ENCODE measurements around the gene KCNJ9. TPM values are rescaled to one million over a fixed set of nuclear protein-coding genes. Genes with fewer than 3 reads are reported as not detected.

Gene KCNJ9
- total RNA-seq, 1 donor = not detected

DNA sequence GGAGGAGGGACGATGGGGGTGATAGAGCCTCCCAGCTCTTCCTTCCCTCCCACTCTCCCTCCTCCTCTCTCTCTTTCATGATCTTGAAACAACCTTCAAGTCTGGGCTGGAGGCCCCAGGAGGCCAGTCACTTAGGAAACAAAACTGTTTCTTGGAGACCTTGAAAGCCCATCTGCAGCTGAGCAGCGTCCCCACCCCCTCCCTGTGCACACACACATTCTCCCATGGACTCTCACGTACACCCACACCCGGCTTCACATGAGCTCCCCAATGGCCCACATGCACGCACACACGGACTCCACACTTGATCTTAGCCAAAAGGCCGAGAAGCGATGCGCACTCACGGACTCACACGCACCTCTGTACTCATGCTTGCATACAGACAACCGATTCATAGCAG lies 31.0 kb downstream of the KCNJ9 start:
- no peaks in the 10 kb centered on the region for H3K4me1 ChIP-seq (ENCODE audit: insufficient read depth, low read length)
- peaks cover 18% of the 10 kb centered on the region for H3K27me3 ChIP-seq (ENCODE audit: insufficient read depth, low read length)
- H3K4me2 ChIP-seq (ENCODE audit: insufficient read depth, low read length) = no peak overlapping the region
- H3K27ac ChIP-seq (ENCODE audit: low read depth, low read length) = no peak overlapping the region
- H4K20me1 ChIP-seq (ENCODE audit: insufficient read depth, low read length) = no peaks in the 10 kb centered on the region
- H2AFZ ChIP-seq (ENCODE audit: low read length) = no peak overlapping the region
- no peaks in the 10 kb centered on the region for H3K9me3 ChIP-seq (ENCODE audit: low read depth, low read length)
- H3K79me2 ChIP-seq (ENCODE audit: insufficient read depth, low read length) = no peaks in the 10 kb centered on the region
- H3K4me3 ChIP-seq (ENCODE audit: insufficient read depth, low read length) = no peak overlapping the region
- H3K36me3 ChIP-seq (ENCODE audit: insufficient read depth, low read length) = no peaks in the 10 kb centered on the region
- TF ChIP-seq, protein P1, sequence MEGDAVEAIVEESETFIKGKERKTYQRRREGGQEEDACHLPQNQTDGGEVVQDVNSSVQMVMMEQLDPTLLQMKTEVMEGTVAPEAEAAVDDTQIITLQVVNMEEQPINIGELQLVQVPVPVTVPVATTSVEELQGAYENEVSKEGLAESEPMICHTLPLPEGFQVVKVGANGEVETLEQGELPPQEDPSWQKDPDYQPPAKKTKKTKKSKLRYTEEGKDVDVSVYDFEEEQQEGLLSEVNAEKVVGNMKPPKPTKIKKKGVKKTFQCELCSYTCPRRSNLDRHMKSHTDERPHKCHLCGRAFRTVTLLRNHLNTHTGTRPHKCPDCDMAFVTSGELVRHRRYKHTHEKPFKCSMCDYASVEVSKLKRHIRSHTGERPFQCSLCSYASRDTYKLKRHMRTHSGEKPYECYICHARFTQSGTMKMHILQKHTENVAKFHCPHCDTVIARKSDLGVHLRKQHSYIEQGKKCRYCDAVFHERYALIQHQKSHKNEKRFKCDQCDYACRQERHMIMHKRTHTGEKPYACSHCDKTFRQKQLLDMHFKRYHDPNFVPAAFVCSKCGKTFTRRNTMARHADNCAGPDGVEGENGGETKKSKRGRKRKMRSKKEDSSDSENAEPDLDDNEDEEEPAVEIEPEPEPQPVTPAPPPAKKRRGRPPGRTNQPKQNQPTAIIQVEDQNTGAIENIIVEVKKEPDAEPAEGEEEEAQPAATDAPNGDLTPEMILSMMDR (IDR thresholded peaks at IDR 0.05; ENCODE audit: extremely low read depth, low read depth, low read length) = no peak
- DNase-seq (ENCODE audit: insufficient read length, low spot score, missing footprints) = peak; percentile 54

DNA sequence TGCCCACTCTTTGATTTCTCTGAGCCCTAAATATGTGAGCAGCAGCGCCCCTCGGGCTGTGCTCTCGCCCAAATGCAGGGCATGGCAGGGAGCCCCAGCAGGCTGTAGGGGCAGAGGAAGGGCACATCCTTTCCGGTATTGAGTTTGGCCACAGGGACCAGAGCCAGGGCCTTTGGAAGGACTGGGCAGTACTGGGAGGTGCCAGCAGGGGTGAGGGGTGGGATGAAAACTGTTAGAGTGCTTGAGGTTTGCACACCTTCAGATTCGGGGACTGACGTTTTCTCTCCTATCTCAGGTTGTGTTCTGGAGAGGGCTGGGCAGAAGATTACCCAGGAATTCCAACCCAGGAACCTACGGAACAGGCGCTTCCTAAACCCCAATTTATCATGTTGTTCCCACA lies 32.1 kb downstream of the KCNJ9 start:
- Histone ChIP-seq H3K79me2 (ENCODE audit: insufficient read depth, low read length) (no peaks in the 10 kb centered on the region), H3K4me2 (ENCODE audit: insufficient read depth, low read length) (no peak overlapping the region), H3K4me1 (ENCODE audit: insufficient read depth, low read length) (no peaks in the 10 kb centered on the region), H3K4me3 (ENCODE audit: insufficient read depth, low read length) (no peak overlapping the region), H3K27ac (ENCODE audit: low read depth, low read length) (no peak overlapping the region), H2AFZ (ENCODE audit: low read length) (no peak overlapping the region), H3K36me3 (ENCODE audit: insufficient read depth, low read length) (no peaks in the 10 kb centered on the region), H4K20me1 (ENCODE audit: insufficient read depth, low read length) (no peaks in the 10 kb centered on the region), H3K9me3 (ENCODE audit: low read depth, low read length) (no peaks in the 10 kb centered on the region), H3K27me3 (ENCODE audit: insufficient read depth, low read length) (peaks cover 23% of the 10 kb centered on the region)
- no peak for DNase-seq (ENCODE audit: insufficient read length, low spot score, missing footprints)
- TF ChIP-seq, protein P1 (IDR thresholded peaks at IDR 0.05; ENCODE audit: extremely low read depth, low read depth, low read length) = peak; percentile 8

DNA sequence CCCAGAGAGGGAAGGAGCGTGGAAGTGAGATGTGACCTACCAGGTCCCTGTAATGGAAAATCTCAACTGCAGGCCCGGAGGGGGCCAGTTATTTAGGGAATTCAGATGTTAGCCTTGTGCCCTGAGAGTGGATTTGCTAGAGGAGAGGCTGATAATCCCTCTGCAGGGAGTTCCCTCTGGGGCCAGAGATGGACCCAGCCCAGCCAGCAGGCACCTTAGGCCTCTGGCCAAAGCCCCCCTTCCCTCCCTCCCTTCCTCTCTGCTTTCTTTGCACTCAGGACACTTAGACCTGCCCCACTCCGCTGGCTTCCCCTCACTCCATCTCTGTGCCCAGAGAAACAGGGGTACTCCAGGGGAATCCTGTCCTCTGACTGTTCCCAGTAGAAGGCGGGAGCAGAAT lies 32.7 kb downstream of the KCNJ9 start:
- H3K9me3 ChIP-seq (ENCODE audit: low read depth, low read length) = no peaks in the 10 kb centered on the region
- no peaks in the 10 kb centered on the region for H3K4me1 ChIP-seq (ENCODE audit: insufficient read depth, low read length)
- H3K4me2 ChIP-seq (ENCODE audit: insufficient read depth, low read length) = no peak overlapping the region
- peak; percentile 57 for DNase-seq (ENCODE audit: insufficient read length, low spot score, missing footprints)
- no peaks in the 10 kb centered on the region for H4K20me1 ChIP-seq (ENCODE audit: insufficient read depth, low read length)
- TF ChIP-seq, protein P1 (IDR thresholded peaks at IDR 0.05; ENCODE audit: extremely low read depth, low read depth, low read length) = no peak
- no peak overlapping the region for H3K4me3 ChIP-seq (ENCODE audit: insufficient read depth, low read length)
- peaks cover 23% of the 10 kb centered on the region for H3K27me3 ChIP-seq (ENCODE audit: insufficient read depth, low read length)
- H3K27ac ChIP-seq (ENCODE audit: low read depth, low read length) = no peak overlapping the region
- H2AFZ ChIP-seq (ENCODE audit: low read length) = no peak overlapping the region
- H3K79me2 ChIP-seq (ENCODE audit: insufficient read depth, low read length) = no peaks in the 10 kb centered on the region
- H3K36me3 ChIP-seq (ENCODE audit: insufficient read depth, low read length) = no peaks in the 10 kb centered on the region

DNA sequence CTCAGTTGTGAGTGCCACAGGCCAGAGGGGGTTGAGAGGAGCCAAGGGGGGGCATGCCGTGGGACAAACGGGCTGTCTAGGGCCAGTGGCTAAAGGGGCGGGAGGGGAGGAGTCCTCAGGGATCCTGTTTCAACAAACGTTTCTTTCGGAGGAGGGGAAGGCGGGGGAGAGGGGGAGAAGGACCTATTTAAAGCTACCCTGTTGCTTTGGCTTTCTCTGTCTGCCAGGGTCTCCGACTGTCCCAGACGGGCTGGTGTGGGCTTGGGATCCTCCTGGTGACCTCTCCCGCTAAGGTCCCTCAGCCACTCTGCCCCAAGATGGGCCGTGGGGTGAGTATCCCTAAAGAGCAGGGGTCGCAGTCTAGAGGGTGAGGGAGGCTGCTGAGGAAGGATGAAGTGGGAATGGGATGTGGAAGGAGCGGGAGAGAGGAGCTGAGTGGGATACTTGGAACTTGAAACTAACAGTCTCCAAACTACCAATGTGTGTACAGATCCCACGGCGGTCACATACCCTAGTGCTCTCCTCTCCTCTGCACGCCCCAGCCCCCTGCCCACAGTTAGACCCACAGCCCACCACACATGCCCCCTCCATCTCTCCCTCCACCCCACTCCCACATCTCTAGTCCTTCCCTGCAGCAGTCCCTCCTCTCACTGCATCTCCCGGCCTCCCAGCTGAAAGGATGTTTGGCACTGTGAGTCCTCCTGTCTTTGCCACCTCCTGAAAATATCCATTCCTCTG lies 34.4 kb downstream of the KCNJ9 start, which contains the start of gene ATP1A2:
ATP1A2 (plus strand) TSS at position 215 of the 738 bp plus-strand sequence; CDS start at position 318, 103 bp downstream.
- Histone ChIP-seq H4K20me1 (ENCODE audit: insufficient read depth, low read length) (no peaks in the 10 kb centered on the region), H3K36me3 (ENCODE audit: insufficient read depth, low read length) (no peaks in the 10 kb centered on the region), H3K27ac (ENCODE audit: low read depth, low read length) (no peak within 1 kb of the TSS), H3K9me3 (ENCODE audit: low read depth, low read length) (no peaks in the 10 kb centered on the region), H3K4me3 (ENCODE audit: insufficient read depth, low read length) (no peak within 1 kb of the TSS), H3K27me3 (ENCODE audit: insufficient read depth, low read length) (peaks cover 23% of the 10 kb centered on the region), H3K4me1 (ENCODE audit: insufficient read depth, low read length) (no peaks in the 10 kb centered on the region), H2AFZ (ENCODE audit: low read length) (no peak within 1 kb of the TSS), H3K4me2 (ENCODE audit: insufficient read depth, low read length) (no peak within 1 kb of the TSS), H3K79me2 (ENCODE audit: insufficient read depth, low read length) (no peaks in the 10 kb centered on the region)
- peak; percentile 74 for DNase-seq (ENCODE audit: insufficient read length, low spot score, missing footprints)
- TF ChIP-seq, protein P1 (IDR thresholded peaks at IDR 0.05; ENCODE audit: extremely low read depth, low read depth, low read length) = no peak

All from osteoblast (primary cell).